Muscle layer of colon (tissue), 2 donors: ENCODE data around the gene SSBP3.
A peak's percentile ranks its signal among the peaks of the same experiment; 100 is the strongest.

Experiments
- H3K27ac ChIP-seq: one replicate; pipeline ENCODE4 v1.7.0; 2013; ENCODE audit warnings: low read depth, mild to moderate bottlenecking, low read length, moderate library complexity
- H3K27me3 ChIP-seq, 2 donors: one replicate each; pipeline ENCODE4 v1.7.0; 2013; ENCODE audit warnings: low read length in 2 of 2, mild to moderate bottlenecking in 2 of 2; ENCODE audit not compliant: insufficient read depth in 2 of 2, control insufficient read depth in 1 of 2
- H3K36me3 ChIP-seq: one replicate; pipeline ENCODE4 v1.7.0; 2013; ENCODE audit warnings: mild to moderate bottlenecking, low read length; ENCODE audit not compliant: insufficient read depth
- H3K4me1 ChIP-seq: one replicate; pipeline ENCODE4 v1.7.0; 2013; ENCODE audit warnings: mild to moderate bottlenecking, low read length; ENCODE audit not compliant: insufficient read depth
- H3K4me3 ChIP-seq, 2 donors: one replicate each; pipeline ENCODE4 v1.7.0; 2013; ENCODE audit warnings: low read length in 2 of 2, low read depth in 1 of 2, mild to moderate bottlenecking in 1 of 2, moderate library complexity in 1 of 2
- H3K9ac ChIP-seq: one replicate; pipeline ENCODE4 v1.7.0; 2013; ENCODE audit warnings: low read length
- H3K9me3 ChIP-seq: one replicate; pipeline ENCODE4 v1.7.0; 2013; ENCODE audit warnings: mild to moderate bottlenecking, low read length
- donor health status: abdominal sarcoma.
- donor health status: Adenocarcinoma of cecum.

Gene SSBP3

GRCh38 chr1:54332781-54333585 is 73.2 kb downstream of the SSBP3 start:
- Histone ChIP-seq H3K27me3 (no peaks in the 10 kb centered on the region), H3K9me3 (no peaks in the 10 kb centered on the region), H3K9ac (no peak overlapping the region), H3K4me3 (no peak overlapping the region), H3K36me3 (no peaks in the 10 kb centered on the region), H3K27ac (peak overlapping the region; percentile 1), H3K4me1 (peaks cover 84% of the 10 kb centered on the region)

GRCh38 chr1:54331843-54332463 is 74.2 kb downstream of the SSBP3 start:
- H3K4me1 ChIP-seq = peaks cover 94% of the 10 kb centered on the region
- H3K36me3 ChIP-seq = no peaks in the 10 kb centered on the region
- no peak overlapping the region for H3K4me3 ChIP-seq
- H3K9ac ChIP-seq = no peak overlapping the region
- no peaks in the 10 kb centered on the region for H3K9me3 ChIP-seq
- no peaks in the 10 kb centered on the region for H3K27me3 ChIP-seq
- H3K27ac ChIP-seq = peak overlapping the region; percentile 20

GRCh38 chr1:54331091-54331772 is 75.0 kb downstream of the SSBP3 start:
- no peak overlapping the region for H3K4me3 ChIP-seq
- peaks cover 96% of the 10 kb centered on the region for H3K4me1 ChIP-seq
- no peaks in the 10 kb centered on the region for H3K36me3 ChIP-seq
- no peak overlapping the region for H3K9ac ChIP-seq
- no peak overlapping the region for H3K27ac ChIP-seq
- no peaks in the 10 kb centered on the region for H3K9me3 ChIP-seq
- no peaks in the 10 kb centered on the region for H3K27me3 ChIP-seq

GRCh38 chr1:54329312-54330003 is 76.7 kb downstream of the SSBP3 start:
- Histone ChIP-seq H3K36me3 (no peaks in the 10 kb centered on the region), H3K27me3 (no peaks in the 10 kb centered on the region), H3K9ac (no peak overlapping the region), H3K4me3 (no peak overlapping the region), H3K9me3 (no peaks in the 10 kb centered on the region), H3K4me1 (peaks cover 96% of the 10 kb centered on the region), H3K27ac (peak overlapping the region; percentile 17)

DNA sequence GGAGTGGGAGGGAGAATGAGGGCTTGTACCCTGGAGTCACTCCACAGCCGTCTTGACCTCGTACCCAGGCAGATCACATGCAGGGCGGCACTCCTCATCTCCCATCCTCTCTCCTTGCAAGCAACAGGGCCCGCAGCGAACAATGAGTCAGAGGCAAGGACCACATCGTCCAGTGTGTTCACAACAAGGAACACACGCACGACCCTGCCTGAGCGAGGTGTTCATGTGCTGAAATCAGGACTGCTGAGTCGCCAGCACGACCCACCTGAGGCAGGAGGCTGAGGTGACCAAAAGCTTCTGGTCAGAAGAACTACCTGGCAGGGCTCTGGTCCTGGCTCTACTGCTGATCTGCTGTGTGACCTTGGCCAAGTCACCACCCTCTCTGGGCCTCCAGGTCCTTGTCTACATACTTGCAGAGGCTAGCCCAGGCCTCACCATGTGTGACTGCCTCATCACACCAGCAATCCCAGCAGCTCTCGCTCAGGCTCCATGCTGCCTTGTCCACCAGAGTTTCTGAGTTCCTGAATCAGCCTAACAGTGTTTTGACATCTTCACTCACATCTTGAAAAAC is 78.0 kb downstream of the SSBP3 start:
- H3K27ac ChIP-seq = peak overlapping the region; percentile 67
- no peaks in the 10 kb centered on the region for H3K27me3 ChIP-seq
- H3K9me3 ChIP-seq = no peaks in the 10 kb centered on the region
- H3K4me1 ChIP-seq = peaks cover 100% of the 10 kb centered on the region
- H3K9ac ChIP-seq = no peak overlapping the region
- peak overlapping the region in 1 of 2 donors; percentile 3 for H3K4me3 ChIP-seq
- no peaks in the 10 kb centered on the region for H3K36me3 ChIP-seq

DNA sequence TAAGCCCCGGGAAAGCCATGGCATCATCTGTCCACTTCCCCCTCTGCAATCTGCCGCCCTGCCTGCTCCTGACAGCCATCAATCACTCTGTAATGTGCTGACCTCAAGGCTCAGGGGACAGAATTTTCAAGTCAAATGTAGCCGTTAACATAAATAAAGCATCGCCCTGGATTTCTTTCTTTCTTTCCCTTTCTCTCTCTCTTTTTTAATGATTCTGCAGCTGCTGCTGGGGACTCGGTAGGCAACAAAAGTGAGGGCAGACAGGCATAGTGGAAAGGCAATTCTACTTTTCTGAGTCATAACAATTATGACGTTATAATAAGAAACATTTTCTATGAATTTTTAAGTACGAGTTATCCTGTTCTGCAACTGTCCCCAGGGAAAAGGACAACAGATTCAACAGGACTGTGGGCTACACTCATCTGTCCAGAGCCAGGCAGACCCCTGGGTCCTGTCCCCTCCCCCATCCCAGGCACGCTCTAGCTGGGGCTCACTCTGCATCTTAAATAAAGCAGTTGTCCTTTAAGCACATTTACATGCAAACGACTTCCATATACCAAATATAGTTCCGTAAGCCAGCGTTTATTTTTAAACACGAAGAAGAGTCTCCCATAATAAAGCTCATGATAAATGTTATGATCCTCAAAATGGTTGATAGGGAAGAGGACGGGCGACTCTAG is 78.7 kb downstream of the SSBP3 start:
- Histone ChIP-seq H3K36me3 (no peaks in the 10 kb centered on the region), H3K27me3 (no peaks in the 10 kb centered on the region), H3K4me3 (no peak overlapping the region), H3K27ac (peak overlapping the region; percentile 67), H3K9me3 (no peaks in the 10 kb centered on the region), H3K9ac (peak overlapping the region; percentile 7), H3K4me1 (peaks cover 100% of the 10 kb centered on the region)

GRCh38 chr1:54326543-54327385 is 79.4 kb downstream of the SSBP3 start:
- Histone ChIP-seq H3K9me3 (no peaks in the 10 kb centered on the region), H3K36me3 (no peaks in the 10 kb centered on the region), H3K9ac (peak overlapping the region; percentile 7), H3K27me3 (no peaks in the 10 kb centered on the region), H3K27ac (peak overlapping the region; percentile 67), H3K4me1 (peaks cover 98% of the 10 kb centered on the region), H3K4me3 (no peak overlapping the region)

- no peaks in the 10 kb centered on the region for H3K9me3 ChIP-seq
- H3K36me3 ChIP-seq = no peaks in the 10 kb centered on the region
- peaks cover 97% of the 10 kb centered on the region for H3K4me1 ChIP-seq
- H3K4me3 ChIP-seq = no peak overlapping the region
- H3K27ac ChIP-seq = peak overlapping the region; percentile 54
- H3K9ac ChIP-seq = no peak overlapping the region
- no peaks in the 10 kb centered on the region for H3K27me3 ChIP-seq
Observed at GRCh38 chr1:54325703-54326461, 80.3 kb downstream of the SSBP3 start.

DNA sequence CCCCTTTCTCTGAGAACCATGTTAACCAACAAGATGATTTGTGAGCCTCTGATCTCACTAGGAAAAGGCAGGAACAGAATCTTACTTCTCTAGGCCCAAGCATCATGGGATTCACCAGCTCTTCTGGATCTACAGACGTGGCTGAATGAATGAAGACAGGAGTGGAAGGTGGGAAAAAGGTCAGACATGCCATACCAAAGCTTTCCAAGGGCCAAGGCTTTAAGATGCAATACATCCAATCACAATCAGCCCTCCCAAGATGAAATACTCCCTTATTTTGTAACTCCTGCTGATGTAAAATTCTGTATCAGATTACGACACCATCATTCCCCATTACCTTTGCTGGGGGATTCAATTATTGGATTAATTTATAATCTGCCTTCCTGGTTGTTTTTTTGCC is 80.9 kb downstream of the SSBP3 start:
- Histone ChIP-seq H3K27me3 (no peaks in the 10 kb centered on the region), H3K9me3 (no peaks in the 10 kb centered on the region), H3K4me3 (peak overlapping the region in 1 of 2 donors; percentile 21), H3K27ac (peak overlapping the region; percentile 54), H3K36me3 (no peaks in the 10 kb centered on the region), H3K9ac (peak overlapping the region; percentile 35), H3K4me1 (peaks cover 91% of the 10 kb centered on the region)
